GM12878 (cell line): ENCODE measurements around the gene ARID5B. TPM values are rescaled to one million over a fixed set of nuclear protein-coding genes. Genes with fewer than 3 reads are reported as not detected.

ENCODE experiments used
- BCL3 ChIP-seq: IDR thresholded peaks from 2 replicates; pipeline ENCODE4 v1.6.1; 2011; ENCODE audit warnings: borderline replicate concordance, low read depth, mild to moderate bottlenecking, moderate library complexity, low read length; ENCODE audit not compliant: insufficient read depth, poor library complexity, severe bottlenecking
- BMI1 ChIP-seq: fragments of 450-650 bp; IDR thresholded peaks from 2 replicates; pipeline ENCODE4 v1.6.1; 2016; ENCODE audit warnings: mild to moderate bottlenecking, moderate library complexity, borderline replicate concordance
- DPF2 ChIP-seq: fragments of 450-650 bp; IDR thresholded peaks from 2 replicates; pipeline ENCODE4 v1.6.1; 2017; ENCODE audit warnings: mild to moderate bottlenecking
- KLF5 ChIP-seq: fragments of 450-650 bp; IDR thresholded peaks from 2 replicates; pipeline ENCODE4 v1.6.1; 2014; ENCODE audit warnings: mild to moderate bottlenecking; ENCODE audit not compliant: partially characterized antibody
- LARP7 ChIP-seq: fragments of 450-650 bp; IDR thresholded peaks from 2 replicates; pipeline ENCODE4 v1.6.1; 2017; ENCODE audit warnings: mild to moderate bottlenecking
- MLLT1 ChIP-seq: fragments of 450-650 bp; IDR thresholded peaks from 2 replicates; pipeline ENCODE4 v1.6.1; 2016; ENCODE audit warnings: mild to moderate bottlenecking
- MXI1 ChIP-seq: fragments of 150-350 bp; IDR thresholded peaks from 2 replicates; pipeline ENCODE4 v1.6.1; 2011; ENCODE audit warnings: low read depth, mild to moderate bottlenecking, inconsistent platforms, low read length, improper control_type of control experiment
- NFXL1 ChIP-seq: fragments of 450-650 bp; IDR thresholded peaks from 2 replicates; pipeline ENCODE4 v1.6.1; 2017; ENCODE audit warnings: antibody characterized with exemption, mild to moderate bottlenecking, borderline replicate concordance
- PAX5 ChIP-seq: IDR thresholded peaks from 2 replicates; pipeline ENCODE4 v1.6.1; 2011; ENCODE audit warnings: low read depth, low read length, borderline replicate concordance
- POLR2AphosphoS2 ChIP-seq: IDR thresholded peaks from 2 replicates; pipeline ENCODE4 v1.6.1; 2011; ENCODE audit warnings: low read depth, mild to moderate bottlenecking, low read length, improper control_type of control experiment, moderate library complexity
- POLR2AphosphoS5 ChIP-seq: IDR thresholded peaks from 2 replicates; pipeline ENCODE4 v1.6.1; 2011; ENCODE audit warnings: mild to moderate bottlenecking, low read length, inconsistent platforms
- RAD51 ChIP-seq: fragments of 450-650 bp; IDR thresholded peaks from 2 replicates; pipeline ENCODE4 v1.6.1; 2016; ENCODE audit warnings: moderate library complexity, mild to moderate bottlenecking, inconsistent platforms
- SMARCA5 ChIP-seq: fragments of 450-650 bp; IDR thresholded peaks from 2 replicates; pipeline ENCODE4 v1.6.1; 2017; ENCODE audit warnings: mild to moderate bottlenecking
- SMC3 ChIP-seq: IDR thresholded peaks from 2 replicates; pipeline ENCODE4 v1.6.1; 2011; ENCODE audit warnings: low read length, improper control_type of control experiment, borderline replicate concordance
- TCF7 ChIP-seq: IDR thresholded peaks from 2 replicates; pipeline ENCODE4 v1.6.1; 2014; ENCODE audit warnings: antibody characterized with exemption, borderline replicate concordance
- polyA plus RNA-seq, 11 experiments: library from polyadenylated mRNA; depleted of rRNA in 4 of 11; unstranded in 6 of 11; stranded (reverse) in 5 of 11; fragments of >200 nt; fragmentation: Nextera tagmentation in 4 of 11; fragmentation: Illumina TruSeq in 1 of 11; extraction: Ambion mirVana in 4 of 11; extraction: Trizol in 1 of 11; gene quantifications; 1 replicate in 1 of 11; 2 replicates in 10 of 11; pipeline versions ENCODE4 v1.2.1 to v1.2.3, GENCODE V29; 2011 to 2016; ENCODE audit warnings: inconsistent platforms in 2 of 11, missing spikeins in 2 of 11, low read depth in 1 of 11
- total RNA-seq, 4 experiments: library from RNA; depleted of rRNA in 3 of 4; stranded (reverse); fragments of >200 nt in 3 of 4; fragmentation: Illumina TruSeq in 1 of 4; extraction: Trizol in 1 of 4; gene quantifications; 2 replicates each; pipeline versions ENCODE4 v1.2.1 to v1.2.3, GENCODE V29; 2013 to 2021
- TF ChIP-seq, protein P1 (sequence below): IDR thresholded peaks from 2 replicates; pipeline ENCODE4 v1.6.1; 2012; ENCODE audit warnings: mild to moderate bottlenecking, low read depth, low read length
- TF ChIP-seq, protein P2 (sequence below): fragments of 450-650 bp; formaldehyde crosslinking; IDR thresholded peaks from 2 replicates; pipeline ENCODE4 v1.4.0; 2020; ENCODE audit warnings: mild to moderate bottlenecking, moderate library complexity
- TF ChIP-seq, protein P3 (sequence below): fragments of 450-650 bp; IDR thresholded peaks from 2 replicates; pipeline ENCODE4 v1.6.1; 2017; ENCODE audit warnings: borderline replicate concordance

ARID5B gene
- total and polyA plus RNA-seq, 10 of the 15 experiments (the other 5 are each of a cell fraction or from before 2014, with no cell fraction given) = 2.7 to 8.5 (median 6.1) TPM

DNA sequence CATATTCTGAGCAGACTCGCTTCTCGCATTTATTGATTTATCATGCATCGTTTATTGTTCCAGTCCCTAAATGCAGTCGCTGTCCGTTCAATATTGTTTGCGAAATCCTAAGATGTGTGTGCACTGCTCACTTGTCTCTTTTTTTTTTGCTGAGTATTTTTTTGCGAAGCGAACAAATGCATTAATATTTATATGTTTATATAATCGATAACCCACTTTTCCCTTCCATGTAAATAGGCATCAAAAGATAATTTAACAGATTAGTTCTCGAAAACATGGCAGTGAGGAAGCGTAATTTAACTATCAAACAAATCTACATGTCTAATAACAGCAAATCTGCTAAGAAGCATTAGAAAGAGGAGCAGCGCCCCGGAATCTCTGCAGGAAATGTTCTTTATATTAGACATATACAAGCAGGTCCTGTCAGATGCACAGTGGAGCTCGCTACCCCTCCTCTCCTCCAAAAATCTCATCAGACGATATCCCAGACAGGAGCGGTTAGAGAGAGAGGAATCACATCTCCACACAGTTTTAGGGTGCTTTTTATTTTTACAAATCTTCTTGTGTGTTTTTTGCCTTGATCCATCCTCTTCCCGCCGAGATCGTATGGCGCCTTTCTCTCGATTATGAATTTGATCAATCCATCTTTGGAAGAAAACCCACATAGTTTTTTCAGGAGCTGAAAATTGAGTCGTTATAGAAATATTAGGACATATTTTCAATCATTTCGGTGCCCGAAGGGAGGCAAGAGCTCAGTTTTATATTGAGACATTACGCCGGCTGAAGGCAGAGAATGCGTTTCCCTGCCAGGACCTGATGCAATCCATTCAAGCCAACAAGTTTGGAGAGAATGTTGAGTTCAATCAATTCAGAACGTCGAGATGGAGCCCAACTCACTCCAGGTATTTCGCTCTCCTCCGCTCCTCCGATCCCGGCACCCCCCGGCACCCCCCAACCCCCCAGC is at the start of gene ARID5B (continued):
- TF ChIP-seq, protein P1, sequence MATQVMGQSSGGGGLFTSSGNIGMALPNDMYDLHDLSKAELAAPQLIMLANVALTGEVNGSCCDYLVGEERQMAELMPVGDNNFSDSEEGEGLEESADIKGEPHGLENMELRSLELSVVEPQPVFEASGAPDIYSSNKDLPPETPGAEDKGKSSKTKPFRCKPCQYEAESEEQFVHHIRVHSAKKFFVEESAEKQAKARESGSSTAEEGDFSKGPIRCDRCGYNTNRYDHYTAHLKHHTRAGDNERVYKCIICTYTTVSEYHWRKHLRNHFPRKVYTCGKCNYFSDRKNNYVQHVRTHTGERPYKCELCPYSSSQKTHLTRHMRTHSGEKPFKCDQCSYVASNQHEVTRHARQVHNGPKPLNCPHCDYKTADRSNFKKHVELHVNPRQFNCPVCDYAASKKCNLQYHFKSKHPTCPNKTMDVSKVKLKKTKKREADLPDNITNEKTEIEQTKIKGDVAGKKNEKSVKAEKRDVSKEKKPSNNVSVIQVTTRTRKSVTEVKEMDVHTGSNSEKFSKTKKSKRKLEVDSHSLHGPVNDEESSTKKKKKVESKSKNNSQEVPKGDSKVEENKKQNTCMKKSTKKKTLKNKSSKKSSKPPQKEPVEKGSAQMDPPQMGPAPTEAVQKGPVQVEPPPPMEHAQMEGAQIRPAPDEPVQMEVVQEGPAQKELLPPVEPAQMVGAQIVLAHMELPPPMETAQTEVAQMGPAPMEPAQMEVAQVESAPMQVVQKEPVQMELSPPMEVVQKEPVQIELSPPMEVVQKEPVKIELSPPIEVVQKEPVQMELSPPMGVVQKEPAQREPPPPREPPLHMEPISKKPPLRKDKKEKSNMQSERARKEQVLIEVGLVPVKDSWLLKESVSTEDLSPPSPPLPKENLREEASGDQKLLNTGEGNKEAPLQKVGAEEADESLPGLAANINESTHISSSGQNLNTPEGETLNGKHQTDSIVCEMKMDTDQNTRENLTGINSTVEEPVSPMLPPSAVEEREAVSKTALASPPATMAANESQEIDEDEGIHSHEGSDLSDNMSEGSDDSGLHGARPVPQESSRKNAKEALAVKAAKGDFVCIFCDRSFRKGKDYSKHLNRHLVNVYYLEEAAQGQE = no peak
- TF ChIP-seq DPF2 (no peak), POLR2AphosphoS5 (peak; percentile 64; the same call in 1 of the 2 replicates), POLR2AphosphoS2 (no peak; the same call in 1 of the 2 replicates), KLF5 (no peak), MLLT1 (no peak), BMI1 (no peak), SMARCA5 (no peak), LARP7 (no peak), BCL3 (no peak), TCF7 (no peak), SMC3 (no peak), MXI1 (no peak), PAX5 (no peak), NFXL1 (no peak), RAD51 (peak; percentile 83)
- TF ChIP-seq, protein P2, sequence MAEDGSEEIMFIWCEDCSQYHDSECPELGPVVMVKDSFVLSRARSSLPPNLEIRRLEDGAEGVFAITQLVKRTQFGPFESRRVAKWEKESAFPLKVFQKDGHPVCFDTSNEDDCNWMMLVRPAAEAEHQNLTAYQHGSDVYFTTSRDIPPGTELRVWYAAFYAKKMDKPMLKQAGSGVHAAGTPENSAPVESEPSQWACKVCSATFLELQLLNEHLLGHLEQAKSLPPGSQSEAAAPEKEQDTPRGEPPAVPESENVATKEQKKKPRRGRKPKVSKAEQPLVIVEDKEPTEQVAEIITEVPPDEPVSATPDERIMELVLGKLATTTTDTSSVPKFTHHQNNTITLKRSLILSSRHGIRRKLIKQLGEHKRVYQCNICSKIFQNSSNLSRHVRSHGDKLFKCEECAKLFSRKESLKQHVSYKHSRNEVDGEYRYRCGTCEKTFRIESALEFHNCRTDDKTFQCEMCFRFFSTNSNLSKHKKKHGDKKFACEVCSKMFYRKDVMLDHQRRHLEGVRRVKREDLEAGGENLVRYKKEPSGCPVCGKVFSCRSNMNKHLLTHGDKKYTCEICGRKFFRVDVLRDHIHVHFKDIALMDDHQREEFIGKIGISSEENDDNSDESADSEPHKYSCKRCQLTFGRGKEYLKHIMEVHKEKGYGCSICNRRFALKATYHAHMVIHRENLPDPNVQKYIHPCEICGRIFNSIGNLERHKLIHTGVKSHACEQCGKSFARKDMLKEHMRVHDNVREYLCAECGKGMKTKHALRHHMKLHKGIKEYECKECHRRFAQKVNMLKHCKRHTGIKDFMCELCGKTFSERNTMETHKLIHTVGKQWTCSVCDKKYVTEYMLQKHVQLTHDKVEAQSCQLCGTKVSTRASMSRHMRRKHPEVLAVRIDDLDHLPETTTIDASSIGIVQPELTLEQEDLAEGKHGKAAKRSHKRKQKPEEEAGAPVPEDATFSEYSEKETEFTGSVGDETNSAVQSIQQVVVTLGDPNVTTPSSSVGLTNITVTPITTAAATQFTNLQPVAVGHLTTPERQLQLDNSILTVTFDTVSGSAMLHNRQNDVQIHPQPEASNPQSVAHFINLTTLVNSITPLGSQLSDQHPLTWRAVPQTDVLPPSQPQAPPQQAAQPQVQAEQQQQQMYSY = no peak
- TF ChIP-seq, protein P3, sequence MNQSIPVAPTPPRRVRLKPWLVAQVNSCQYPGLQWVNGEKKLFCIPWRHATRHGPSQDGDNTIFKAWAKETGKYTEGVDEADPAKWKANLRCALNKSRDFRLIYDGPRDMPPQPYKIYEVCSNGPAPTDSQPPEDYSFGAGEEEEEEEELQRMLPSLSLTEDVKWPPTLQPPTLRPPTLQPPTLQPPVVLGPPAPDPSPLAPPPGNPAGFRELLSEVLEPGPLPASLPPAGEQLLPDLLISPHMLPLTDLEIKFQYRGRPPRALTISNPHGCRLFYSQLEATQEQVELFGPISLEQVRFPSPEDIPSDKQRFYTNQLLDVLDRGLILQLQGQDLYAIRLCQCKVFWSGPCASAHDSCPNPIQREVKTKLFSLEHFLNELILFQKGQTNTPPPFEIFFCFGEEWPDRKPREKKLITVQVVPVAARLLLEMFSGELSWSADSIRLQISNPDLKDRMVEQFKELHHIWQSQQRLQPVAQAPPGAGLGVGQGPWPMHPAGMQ = no peak
